ENCODE results near the gene ARMC12. TPM values are rescaled to one million over a fixed set of nuclear protein-coding genes. Genes with fewer than 3 reads are reported as not detected.
A peak's percentile ranks its signal among the peaks of the same experiment; 100 is the strongest.
"Not testable (repeated sequence)": the region's sequence is repeated elsewhere in the genome, so short reads cannot be mapped to it uniquely, and the experiment has no call there.

Gene ARMC12, protein sequence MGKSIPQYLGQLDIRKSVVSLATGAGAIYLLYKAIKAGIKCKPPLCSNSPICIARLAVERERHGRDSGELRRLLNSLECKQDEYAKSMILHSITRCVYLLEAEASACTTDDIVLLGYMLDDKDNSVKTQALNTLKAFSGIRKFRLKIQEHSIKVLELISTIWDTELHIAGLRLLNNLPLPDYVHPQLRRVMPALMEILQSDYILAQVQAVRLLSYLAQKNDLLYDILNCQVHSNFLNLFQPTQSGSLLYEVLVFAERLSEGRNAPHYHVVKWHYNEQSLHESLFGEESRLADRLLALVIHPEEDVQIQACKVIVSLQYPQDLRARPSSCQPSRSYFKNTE
- 1 to 10 TPM in 4 of 5 experiments, under 1 TPM in 1; 0.78 to 1.8 (median 1.4) TPM for total RNA-seq
- polyA plus RNA-seq, result 1 to 10 TPM; 1.0 to 1.2 TPM
- 1.5 reads per million, percentile 4 among the genes with 10 or more reads in this experiment for total RNA-seq

DNA sequence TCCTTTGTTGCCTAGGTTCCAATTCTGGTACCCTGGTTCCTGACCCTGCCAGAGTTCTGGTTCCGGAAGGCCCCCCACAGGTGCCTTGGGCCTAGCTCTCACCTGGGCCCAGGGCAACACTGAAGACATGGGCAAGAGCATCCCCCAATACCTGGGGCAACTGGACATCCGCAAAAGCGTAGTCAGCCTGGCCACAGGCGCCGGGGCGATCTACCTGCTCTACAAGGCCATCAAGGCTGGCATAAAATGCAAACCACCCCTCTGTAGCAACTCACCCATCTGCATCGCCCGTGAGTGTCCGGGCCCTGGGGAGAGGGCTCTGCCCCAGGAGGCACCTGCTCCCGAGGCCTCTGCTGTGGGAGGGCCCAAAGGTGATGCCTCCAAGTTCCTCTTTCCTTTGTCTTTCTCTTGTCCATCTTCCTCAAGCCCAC is at the start of gene ARMC12:
TSS of gene ARMC12 (plus strand) at position 51 of the 431 bp plus-strand sequence. CDS start at position 128, 77 bp downstream.
- peak within 1 kb of the TSS in 9 of 10 donors; percentile 55 to 75 (median 67) for H3K4me3 Mint-ChIP-seq
- intact Hi-C loops (cut with micrococcal nuclease), result loop anchor here (1.0 to 10.0 kb wide), 17 partner anchors 21 to 624 kb away; partner anchors contain the start of genes PPARD (in 2 of the 2), RPL10A (in 2 of the 2), DEF6 (in 1 of the 2) and FANCE (in 1 of the 2)
- H3K4me1 ChIP-seq (ENCODE audit: control insufficient read depth in 2 of 2, insufficient read depth in 2 of 2, low read length in 2 of 2), result peaks cover 36 to 56% of the 10 kb centered on the region in 2 donors

DNA sequence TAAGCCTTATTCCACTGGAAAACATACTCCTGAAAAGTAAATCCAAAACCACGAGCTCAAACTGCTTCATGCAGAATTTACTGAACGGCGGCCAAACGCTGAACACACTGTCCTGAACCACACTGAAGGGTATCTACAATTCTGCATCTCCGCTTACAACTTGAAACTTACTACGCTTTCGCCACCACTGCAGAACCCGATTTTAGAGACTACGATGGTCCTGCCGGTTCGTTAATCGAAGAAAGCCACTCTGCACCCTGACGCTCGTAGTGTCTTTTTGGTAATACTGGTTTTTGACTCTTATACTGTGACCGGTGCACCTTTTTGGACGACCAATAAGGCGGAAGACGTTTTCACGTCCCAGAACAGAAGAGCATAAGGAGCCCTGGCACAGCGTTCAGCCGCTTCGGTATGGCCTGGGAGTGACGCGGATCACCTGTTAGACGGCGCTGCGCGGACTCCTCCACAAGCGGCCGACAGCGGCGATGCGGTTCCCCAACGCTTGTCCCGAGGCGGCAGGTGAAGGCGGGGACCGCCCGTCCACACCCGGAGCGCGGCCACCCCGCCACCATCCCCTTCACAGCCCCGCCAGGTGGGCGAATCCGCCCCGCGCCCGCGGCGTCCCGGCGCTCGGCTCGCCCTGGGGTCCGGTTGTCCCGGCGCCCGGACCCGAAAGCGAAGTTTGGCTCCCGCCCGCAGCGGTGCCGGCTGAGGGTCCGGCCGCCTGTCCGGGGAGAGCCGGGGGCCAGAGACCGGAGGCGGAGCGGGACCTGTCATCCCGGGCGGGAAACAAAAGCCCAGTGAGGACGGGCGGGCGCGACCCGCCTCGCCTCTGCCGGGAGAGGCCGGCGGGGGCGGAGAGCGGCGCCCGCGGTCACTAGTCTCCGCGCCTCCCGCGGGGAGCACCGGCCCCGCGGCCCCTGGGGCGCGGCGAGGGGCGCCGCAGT is 48.9 kb upstream of the ARMC12 start:
- Mint-ChIP-seq H3K36me3 (peaks cover 0 to 5% (median 4%) of the 10 kb centered on the region in 5 donors), H3K27ac (peak overlapping the region; percentile 88 to 98 (median 95)), H3K4me1 (peaks cover 9 to 22% (median 15%) of the 10 kb centered on the region in 7 donors), H3K9me3 (no peaks in the 10 kb centered on the region), H3K4me3 (peak overlapping the region; percentile 90 to 100 (median 97)), H3K27me3 (no peaks in the 10 kb centered on the region)
- Histone ChIP-seq H3K27ac (ENCODE audit: low read depth, low read length) (peak overlapping the region; percentile 92), H3K9me3 (ENCODE audit: control insufficient read depth in 2 of 3, low read length in 3 of 3) (no peaks in the 10 kb centered on the region), H3K36me3 (ENCODE audit: control insufficient read depth in 2 of 3, insufficient read depth in 3 of 3, low read length in 3 of 3) (peaks cover 0 to 8% (median 0%) of the 10 kb centered on the region in 3 experiments), H3K4me1 (ENCODE audit: control insufficient read depth in 2 of 2, insufficient read depth in 2 of 2, low read length in 2 of 2) (peaks cover 5 to 13% of the 10 kb centered on the region in 2 donors), H3K4me3 (ENCODE audit: low read length) (peak overlapping the region; percentile 99), H3K27me3 (ENCODE audit: control insufficient read depth in 2 of 2, insufficient read depth in 2 of 2, low read length in 2 of 2) (no peaks in the 10 kb centered on the region)
- intact Hi-C loops (cut with micrococcal nuclease), result loop anchor here (1.0 to 5.0 kb wide), 12 partner anchors 8 to 385 kb away; partner anchors contain the start of gene RPL10A (in 1 of the 2)
- peak; percentile 42 for ATAC-seq
- CTCF ChIA-PET, result interaction anchor here (0.9 to 2.6 kb wide), 9 partner anchors 13 to 103 kb away, joined by 3 to 17 read pairs (median 5); partner anchors contain the start of gene ARMC12
- POLR2A ChIA-PET, result interaction anchor here (0.6 to 8.2 kb wide), 21 partner anchors 8 to 104 kb away, joined by 3 to 79 read pairs (median 5); partner anchors contain the start of gene ARMC12
- DNase-seq, result peak in 8 of 9 donors; percentile 31 to 63 (median 48)

More for the DNA sequence above, at the start of gene ARMC12:
- CTCF ChIA-PET, result interaction anchor here (0.6 to 10.0 kb wide), 55 partner anchors 10 to 443 kb away, joined by 3 to 193 read pairs (median 7); partner anchors contain the start of genes FANCE, FKBP5 and RPL10A
- peak within 1 kb of the TSS; percentile 59 to 98 (median 91) for H3K27ac Mint-ChIP-seq
- Histone ChIP-seq H3K36me3 (ENCODE audit: control insufficient read depth in 2 of 3, insufficient read depth in 3 of 3, low read length in 3 of 3) (no peaks in the 10 kb centered on the region), H3K4me3 (ENCODE audit: low read length) (peak within 1 kb of the TSS; percentile 10), H3K27ac (ENCODE audit: low read depth, low read length) (peak within 1 kb of the TSS; percentile 41), H3K9me3 (ENCODE audit: control insufficient read depth in 2 of 3, low read length in 3 of 3) (no peaks in the 10 kb centered on the region), H3K27me3 (ENCODE audit: control insufficient read depth in 2 of 2, insufficient read depth in 2 of 2, low read length in 2 of 2) (no peaks in the 10 kb centered on the region)
- H3K27me3 Mint-ChIP-seq, result no peaks in the 10 kb centered on the region
- no peaks in the 10 kb centered on the region for H3K9me3 Mint-ChIP-seq
- H3K36me3 Mint-ChIP-seq, result no peaks in the 10 kb centered on the region
- ATAC-seq (no peak), DNase-seq (no peak)
- peaks cover 23 to 56% (median 48%) of the 10 kb centered on the region in 7 donors for H3K4me1 Mint-ChIP-seq
- POLR2A ChIA-PET, result interaction anchor here (0.5 to 12.1 kb wide), 23 partner anchors 9 to 319 kb away, joined by 3 to 157 read pairs (median 5); partner anchors contain the start of genes FKBP5 and RPL10A

DNA sequence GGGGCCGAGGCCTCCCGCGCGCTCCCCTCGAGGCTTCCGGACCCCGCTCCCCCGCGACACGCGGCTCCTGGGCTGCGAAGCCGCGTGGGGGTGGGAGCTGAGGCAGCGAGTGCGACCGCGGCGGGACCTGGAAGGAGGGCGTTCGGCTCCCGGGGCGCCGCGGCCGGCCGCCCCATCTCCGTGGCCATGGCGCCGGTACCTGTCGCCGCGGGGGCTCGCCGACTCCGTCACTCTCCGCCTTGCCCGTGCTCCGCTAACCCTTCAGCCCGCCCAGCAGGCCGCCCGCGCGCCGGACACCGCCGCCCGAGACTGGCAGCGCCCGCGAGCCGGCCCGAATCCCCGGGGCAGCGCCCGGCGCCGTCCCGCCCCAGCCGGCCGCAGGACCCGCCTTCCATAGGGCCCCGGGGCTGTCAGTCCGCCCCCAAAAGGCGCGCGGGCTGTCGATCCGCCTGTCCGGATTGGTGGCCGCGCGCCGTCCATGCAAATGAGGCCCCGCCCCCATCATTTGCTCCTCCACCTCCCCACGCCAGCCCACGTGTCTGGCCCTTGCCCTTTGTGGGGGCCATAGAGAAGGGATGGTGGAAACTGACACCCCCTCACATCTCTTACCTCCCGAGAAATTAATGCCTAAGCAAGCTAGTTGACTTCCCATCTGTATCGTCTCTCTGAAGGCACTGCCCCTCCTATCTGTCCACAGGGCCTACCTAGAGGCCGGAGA is 48.1 kb upstream of the ARMC12 start, which contains the start of gene FKBP5:
TSS of gene FKBP5 (minus strand) at position 311 of the 718 bp plus-strand sequence. CDS start 46,091 bp downstream, outside the sequence.
- Histone ChIP-seq H3K4me1 (ENCODE audit: control insufficient read depth in 2 of 2, insufficient read depth in 2 of 2, low read length in 2 of 2) (peaks cover 5 to 13% of the 10 kb centered on the region in 2 donors), H3K4me3 (ENCODE audit: low read length) (peak within 1 kb of the TSS; percentile 99), H3K27me3 (ENCODE audit: control insufficient read depth in 2 of 2, insufficient read depth in 2 of 2, low read length in 2 of 2) (no peaks in the 10 kb centered on the region), H3K9me3 (ENCODE audit: control insufficient read depth in 2 of 3, low read length in 3 of 3) (no peaks in the 10 kb centered on the region), H3K36me3 (ENCODE audit: control insufficient read depth in 2 of 3, insufficient read depth in 3 of 3, low read length in 3 of 3) (peaks cover 0 to 8% (median 0%) of the 10 kb centered on the region in 3 experiments), H3K27ac (ENCODE audit: low read depth, low read length) (peak within 1 kb of the TSS; percentile 92)
- Mint-ChIP-seq H3K36me3 (peaks cover 0 to 5% (median 4%) of the 10 kb centered on the region in 5 donors), H3K27ac (peak within 1 kb of the TSS; percentile 89 to 98 (median 95)), H3K4me1 (peaks cover 6 to 18% (median 15%) of the 10 kb centered on the region in 7 donors), H3K4me3 (peak within 1 kb of the TSS; percentile 90 to 100 (median 97)), H3K27me3 (no peaks in the 10 kb centered on the region), H3K9me3 (no peaks in the 10 kb centered on the region)
- POLR2A ChIA-PET, result interaction anchor here (0.8 to 1.9 kb wide), 4 partner anchors 15 to 48 kb away, joined by 4 to 6 read pairs (median 4); partner anchors contain the start of gene ARMC12
- intact Hi-C loops (cut with micrococcal nuclease), result loop anchor here (1.0 to 5.0 kb wide), 7 partner anchors 8 to 386 kb away; partner anchors contain the start of gene RPL10A (in 1 of the 2)
- CTCF ChIA-PET, result interaction anchor here (1.0 to 1.3 kb wide), 3 partner anchors 17 to 48 kb away, joined by 3 read pairs; partner anchors contain the start of gene ARMC12
- DNase-seq (peak; percentile 76 to 92 (median 82)), ATAC-seq (peak; percentile 96)

DNA sequence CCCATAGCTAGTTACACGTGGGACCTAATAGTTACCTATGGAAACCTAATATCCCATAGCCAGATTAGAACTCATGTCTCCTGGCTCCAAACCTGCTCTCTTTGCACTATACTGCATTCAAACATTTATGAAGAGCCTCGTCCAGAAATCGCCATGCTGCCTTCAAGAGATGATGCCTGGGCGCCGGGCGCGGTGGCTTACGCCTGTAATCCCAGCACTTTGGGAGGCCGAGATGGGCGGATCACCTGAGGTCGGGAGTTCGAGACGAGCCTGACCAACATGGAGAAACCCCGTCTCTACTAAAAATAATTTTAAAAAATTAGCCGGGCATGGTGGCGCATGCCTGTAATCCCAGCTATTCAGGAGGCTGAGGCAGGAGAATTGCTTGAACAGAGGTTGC is 46.8 kb upstream of the ARMC12 start:
- intact Hi-C loops (cut with micrococcal nuclease); H3K4me3 ChIP-seq (ENCODE audit: low read length); H3K36me3 Mint-ChIP-seq; H3K27me3 Mint-ChIP-seq; H3K27ac ChIP-seq (ENCODE audit: low read depth, low read length); H3K36me3 ChIP-seq (ENCODE audit: control insufficient read depth in 2 of 3, insufficient read depth in 3 of 3, low read length in 3 of 3); H3K9me3 ChIP-seq (ENCODE audit: control insufficient read depth in 2 of 3, low read length in 3 of 3); H3K4me1 ChIP-seq (ENCODE audit: control insufficient read depth in 2 of 2, insufficient read depth in 2 of 2, low read length in 2 of 2); DNase-seq; H3K9me3 Mint-ChIP-seq; H3K27me3 ChIP-seq (ENCODE audit: control insufficient read depth in 2 of 2, insufficient read depth in 2 of 2, low read length in 2 of 2); ATAC-seq: not testable (repeated sequence)
- Mint-ChIP-seq H3K4me1 (peaks cover 6 to 16% (median 12%) of the 10 kb centered on the region in 7 donors), H3K27ac (peak overlapping the region in 8 of 9 donors; percentile 13 to 97 (median 66)), H3K4me3 (peak overlapping the region in 8 of 10 donors; percentile 30 to 90 (median 73))
- ChIA-PET CTCF (interaction anchor here (0.6 to 1.7 kb wide), 3 partner anchors 47 to 1348 kb away, joined by 3 to 5 read pairs (median 3); partner anchors contain the start of gene ARMC12), POLR2A (interaction anchor here (0.6 to 1.9 kb wide), 3 partner anchors 42 to 343 kb away, joined by 4 to 6 read pairs (median 5); partner anchors contain the start of gene ARMC12)

DNA sequence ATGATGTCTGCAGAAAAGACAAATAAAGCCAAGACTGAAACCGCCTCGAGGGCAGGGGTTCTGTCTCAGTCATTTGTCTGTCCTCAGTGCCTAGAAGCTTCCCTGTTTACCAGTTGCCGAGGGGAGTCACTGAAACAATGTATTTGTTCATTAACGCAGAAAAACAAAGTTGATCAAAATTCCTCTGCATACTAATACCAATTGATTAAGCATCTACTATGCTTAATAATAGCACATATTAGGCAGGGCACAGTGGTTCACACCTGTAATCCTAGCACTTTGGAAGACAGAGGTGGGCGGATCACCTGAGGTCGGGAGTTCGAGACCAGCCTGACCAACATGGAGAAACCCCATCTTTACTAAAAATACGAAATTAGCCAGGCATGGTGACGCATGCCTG is 46.3 kb upstream of the ARMC12 start:
- Histone ChIP-seq H3K9me3 (ENCODE audit: control insufficient read depth in 2 of 3, low read length in 3 of 3) (no peaks in the 10 kb centered on the region), H3K36me3 (ENCODE audit: control insufficient read depth in 2 of 3, insufficient read depth in 3 of 3, low read length in 3 of 3) (peaks cover 0 to 4% (median 0%) of the 10 kb centered on the region in 3 experiments), H3K27ac (ENCODE audit: low read depth, low read length) (no peak overlapping the region), H3K4me1 (ENCODE audit: control insufficient read depth in 2 of 2, insufficient read depth in 2 of 2, low read length in 2 of 2) (peaks cover 4 to 5% of the 10 kb centered on the region in 2 donors), H3K27me3 (ENCODE audit: control insufficient read depth in 2 of 2, insufficient read depth in 2 of 2, low read length in 2 of 2) (no peaks in the 10 kb centered on the region), H3K4me3 (ENCODE audit: low read length) (no peak overlapping the region)
- H3K4me1 Mint-ChIP-seq, result peaks cover 6 to 16% (median 9%) of the 10 kb centered on the region in 7 donors
- no peaks in the 10 kb centered on the region for H3K9me3 Mint-ChIP-seq
- ChIA-PET POLR2A (interaction anchor here (0.5 to 1.2 kb wide), 3 partner anchors 37 to 937 kb away, joined by 3 to 4 read pairs (median 4); no protein-coding TSS in a partner anchor), CTCF (interaction anchor here (0.6 to 1.7 kb wide), 3 partner anchors 43 to 1348 kb away, joined by 3 to 5 read pairs (median 4); no protein-coding TSS in a partner anchor)
- ATAC-seq (no peak), DNase-seq (no peak)
- intact Hi-C loops (cut with micrococcal nuclease), result no loop called here
- H3K36me3 Mint-ChIP-seq, result peaks cover 0 to 5% (median 2%) of the 10 kb centered on the region in 5 donors
- H3K27ac Mint-ChIP-seq, result peak overlapping the region in 3 of 9 donors; percentile 2 to 58 (median 14)
- peak overlapping the region in 1 of 10 donors; percentile 90 for H3K4me3 Mint-ChIP-seq
- H3K27me3 Mint-ChIP-seq, result no peaks in the 10 kb centered on the region

Data from naive thymus-derived CD4-positive, alpha-beta T cell (primary cell).